GM18907 (cell line): Measurements from ENCODE around the gene SLC6A8.
A peak's percentile ranks its signal among the peaks of the same experiment; 100 is the strongest.

Source experiments
- ATAC-seq: cut with Tn5 transposase; IDR thresholded peaks from one replicate; pipeline ENCODE4 v1.9.1; 2021; ENCODE audit warnings: mild to moderate bottlenecking, moderate library complexity; ENCODE audit not compliant: unreplicated experiment

Gene SLC6A8

DNA sequence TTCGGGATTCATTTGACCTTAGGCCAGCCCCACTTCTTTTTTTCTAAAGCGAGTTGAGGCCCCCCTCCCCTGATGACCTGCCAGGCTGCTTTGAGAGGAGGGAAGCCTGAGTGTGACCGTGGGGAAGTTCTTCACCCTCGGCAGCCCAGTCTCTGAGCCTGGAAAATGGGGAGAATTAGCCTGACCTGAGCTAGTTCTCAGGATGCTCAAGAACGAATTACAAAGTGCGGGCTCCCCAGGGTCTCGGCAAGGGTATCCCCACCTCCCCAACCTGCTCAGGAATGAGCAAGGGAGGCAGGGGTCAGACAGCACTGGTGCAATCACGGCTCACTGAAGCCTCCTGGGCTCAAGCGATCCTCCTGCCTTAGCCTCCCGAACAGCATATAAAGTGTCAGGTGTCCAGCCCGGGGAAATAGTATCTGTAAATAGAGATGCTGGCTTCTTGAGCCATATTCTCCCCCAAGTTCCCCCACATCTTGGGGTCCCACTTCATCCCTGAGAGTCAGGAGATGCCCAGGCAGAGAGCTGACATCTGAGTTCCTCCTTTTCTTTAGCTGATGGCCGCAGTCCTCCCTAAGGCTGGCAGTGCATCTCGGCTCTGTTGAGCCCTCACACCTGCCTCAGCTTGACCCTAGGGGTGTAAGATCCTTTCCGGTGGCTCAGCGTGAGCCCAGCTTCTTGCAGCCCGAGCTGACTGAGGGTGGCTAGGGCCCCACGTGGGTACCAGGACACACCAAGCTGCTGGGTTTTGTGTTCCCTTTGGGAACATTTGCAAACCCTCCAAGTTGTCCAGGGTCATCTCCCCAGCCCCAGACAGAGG, 39.2 kb upstream of the SLC6A8 start:
- ATAC-seq, result no peak

DNA sequence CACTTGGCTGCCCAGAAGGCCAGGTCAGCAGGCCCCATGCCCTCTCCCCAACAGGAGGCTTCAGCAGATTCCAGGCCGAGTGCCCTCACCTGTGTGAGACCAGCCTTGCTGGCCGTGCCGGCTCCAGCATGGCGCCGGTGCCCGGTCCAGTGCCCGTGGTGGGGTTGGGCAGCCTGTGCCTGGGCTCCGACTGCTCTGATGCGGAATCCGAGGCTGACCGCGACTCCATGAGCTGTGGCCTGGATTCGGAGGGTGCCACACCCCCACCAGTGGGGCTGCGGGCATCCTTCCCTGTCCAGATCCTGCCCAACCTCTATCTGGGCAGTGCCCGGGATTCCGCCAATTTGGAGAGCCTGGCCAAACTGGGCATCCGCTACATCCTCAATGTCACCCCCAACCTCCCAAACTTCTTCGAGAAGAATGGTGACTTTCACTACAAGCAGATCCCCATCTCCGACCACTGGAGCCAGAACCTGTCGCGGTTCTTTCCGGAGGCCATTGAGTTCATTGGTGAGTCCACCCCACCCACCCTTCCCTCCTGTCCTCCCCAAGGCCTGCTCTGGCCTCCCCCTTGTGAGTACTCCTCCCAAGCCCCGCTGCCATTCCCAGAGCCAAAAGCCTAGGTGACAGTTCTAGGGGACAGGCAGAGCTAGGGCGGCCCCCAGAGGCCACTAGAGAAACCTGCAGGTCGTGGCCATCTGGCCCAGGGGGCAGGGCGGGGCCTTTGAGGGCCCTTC, 38.4 kb upstream of the SLC6A8 start:
- peak; percentile 49 for ATAC-seq

DNA sequence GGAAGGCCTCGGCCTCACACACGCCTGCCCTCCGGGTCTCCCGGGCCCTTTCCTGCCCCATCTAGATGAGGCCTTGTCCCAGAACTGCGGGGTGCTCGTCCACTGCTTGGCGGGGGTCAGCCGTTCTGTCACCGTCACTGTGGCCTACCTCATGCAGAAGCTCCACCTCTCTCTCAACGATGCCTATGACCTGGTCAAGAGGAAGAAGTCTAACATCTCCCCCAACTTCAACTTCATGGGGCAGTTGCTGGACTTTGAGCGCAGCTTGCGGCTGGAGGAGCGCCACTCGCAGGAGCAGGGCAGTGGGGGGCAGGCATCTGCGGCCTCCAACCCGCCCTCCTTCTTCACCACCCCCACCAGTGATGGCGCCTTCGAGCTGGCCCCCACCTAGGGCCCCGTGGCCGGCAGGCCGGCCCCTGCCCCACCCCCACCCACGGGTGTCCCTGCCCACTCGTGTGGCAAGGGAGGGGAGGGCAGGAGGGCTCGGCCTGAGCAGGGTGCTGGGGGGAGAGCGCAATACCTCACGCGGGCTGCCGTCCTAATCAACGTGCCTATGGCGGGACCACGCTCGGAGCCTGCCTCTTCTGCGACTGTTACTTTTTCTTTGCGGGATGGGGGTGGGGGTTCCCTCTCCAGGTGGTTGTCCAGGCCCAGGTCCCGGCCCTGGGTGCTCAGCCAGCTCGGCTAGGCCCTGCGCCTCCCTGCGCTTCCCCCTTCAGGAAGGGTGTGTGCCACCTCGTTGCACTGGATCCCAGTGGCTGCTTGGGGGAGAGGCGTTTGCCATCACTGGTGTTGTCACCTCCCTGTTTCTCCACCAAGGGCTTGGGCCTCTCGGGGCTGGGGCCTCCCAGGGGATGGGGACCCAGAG, 37.6 kb upstream of the SLC6A8 start:
- no peak for ATAC-seq

DNA sequence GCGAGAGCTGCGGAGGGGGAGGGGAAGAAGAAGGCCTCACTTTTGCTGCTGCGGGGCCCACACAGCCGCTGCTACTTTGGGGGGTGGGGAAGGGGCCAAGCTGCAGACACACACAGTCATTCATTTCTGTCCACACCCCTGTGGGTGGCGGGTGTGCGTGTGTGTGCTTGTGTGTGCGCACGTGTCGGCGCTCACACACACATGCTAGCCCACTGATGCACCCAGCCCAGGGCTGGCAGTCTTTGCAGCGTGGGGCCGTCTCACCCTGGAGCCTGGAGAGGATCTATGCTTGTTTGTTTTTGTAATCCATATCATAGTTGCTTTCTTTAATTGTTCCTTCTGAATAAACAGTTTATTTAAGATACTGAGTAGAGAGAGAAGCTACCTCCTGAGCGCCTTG, 36.8 kb upstream of the SLC6A8 start:
- no peak for ATAC-seq

DNA sequence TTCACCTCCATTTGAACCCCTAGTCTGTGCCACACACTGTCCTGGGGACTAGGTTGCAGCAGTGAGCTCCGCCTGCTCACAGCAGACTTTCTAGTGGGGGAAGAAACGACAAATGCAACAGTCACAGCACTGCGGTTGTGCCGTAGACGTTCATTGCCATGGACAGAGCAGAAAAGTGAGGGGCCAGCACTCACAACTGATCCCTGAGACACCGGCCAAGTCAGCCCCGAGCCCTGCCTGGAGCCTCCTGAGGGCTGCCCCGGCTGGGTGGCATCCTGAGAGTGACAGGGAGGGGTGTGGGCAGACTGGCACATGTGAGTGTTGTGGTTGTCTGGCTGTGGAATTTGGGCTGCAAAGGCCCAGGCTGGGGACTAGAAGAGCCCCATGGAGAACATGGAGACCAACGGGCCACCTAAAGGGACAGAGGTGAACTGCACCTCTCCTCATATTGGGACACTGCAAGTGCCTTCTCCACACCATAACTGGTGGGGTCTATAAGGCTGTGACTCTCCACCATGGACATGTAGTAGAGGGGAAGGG, 36.1 kb upstream of the SLC6A8 start:
- peak; percentile 53 for ATAC-seq

DNA sequence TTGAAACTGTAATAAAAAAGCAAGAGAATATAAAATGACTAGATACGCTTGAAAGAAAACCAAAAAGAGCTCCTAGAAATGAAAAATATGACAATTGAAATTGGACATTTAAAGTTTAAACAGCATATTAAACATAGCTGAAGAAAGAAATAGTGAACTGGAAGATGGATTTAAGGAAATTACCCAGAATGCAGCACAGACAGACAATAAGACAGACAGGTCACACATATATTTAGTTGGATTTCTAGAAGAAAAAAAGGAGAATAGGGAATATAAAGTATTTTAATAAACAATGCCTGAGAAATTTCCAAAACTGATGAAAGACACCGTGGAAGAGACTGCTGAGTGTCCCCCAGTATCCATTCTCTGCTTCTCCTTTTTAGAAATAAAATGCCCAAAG, 34.2 kb upstream of the SLC6A8 start:
- ATAC-seq, result no peak

DNA sequence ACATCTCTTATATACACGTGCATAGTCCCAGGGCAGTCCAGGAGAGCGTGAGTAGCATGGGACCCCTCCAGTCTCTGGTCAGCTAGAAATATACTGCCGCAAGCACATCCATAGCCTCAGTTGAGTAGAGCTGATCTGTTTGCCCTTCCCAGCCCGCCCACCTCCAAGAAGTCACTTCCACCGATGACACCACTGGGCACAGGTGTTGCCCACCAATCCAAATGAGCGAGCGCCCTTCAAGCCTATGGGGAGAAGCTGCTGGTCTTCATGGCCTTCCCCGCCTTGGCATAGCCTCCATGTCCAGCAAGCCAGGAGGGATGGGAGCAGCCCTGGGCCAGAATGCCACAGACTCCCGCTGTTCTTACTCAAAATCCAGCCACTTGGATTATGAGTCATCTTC, 30.6 kb upstream of the SLC6A8 start:
- ATAC-seq, result no peak

DNA sequence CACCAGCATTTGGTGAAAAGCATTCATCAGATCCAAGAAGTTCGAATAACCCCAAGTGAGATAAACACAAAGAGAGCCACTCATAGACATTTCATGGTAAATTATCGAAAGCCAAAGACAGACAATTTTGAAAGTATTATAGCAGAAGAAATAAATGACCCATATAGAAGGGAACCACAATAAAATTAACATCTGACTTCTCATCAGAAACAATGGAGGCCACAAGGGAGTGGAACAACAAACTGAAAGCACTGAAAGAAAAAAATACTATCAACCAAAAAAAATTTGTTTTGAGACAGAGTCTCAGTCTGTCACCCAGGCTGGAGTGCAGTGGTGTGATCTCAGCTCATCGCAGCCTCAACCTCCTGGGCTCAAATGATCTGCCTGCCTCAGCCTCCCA, 28.5 kb upstream of the SLC6A8 start:
- ATAC-seq, result no peak

DNA sequence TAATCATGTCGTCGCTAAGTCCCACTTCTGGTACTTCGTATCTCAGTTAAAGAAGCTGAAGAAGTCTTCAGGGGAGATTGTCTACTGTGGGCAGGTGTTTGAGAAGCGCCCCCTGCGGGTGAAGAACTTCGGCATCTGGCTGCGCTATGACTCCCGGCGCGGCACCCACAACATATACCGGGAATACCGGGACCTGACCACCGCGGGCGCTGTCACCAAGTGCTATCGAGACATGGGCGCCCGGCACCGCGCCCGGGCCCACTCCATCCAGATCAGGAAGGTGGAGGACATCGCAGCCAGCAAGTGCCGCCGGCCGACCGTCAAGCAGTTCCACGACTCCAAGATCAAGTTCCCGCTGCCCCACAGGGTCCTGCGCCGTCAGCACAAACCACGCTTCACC, 25.5 kb upstream of the SLC6A8 start:
- no peak for ATAC-seq

DNA sequence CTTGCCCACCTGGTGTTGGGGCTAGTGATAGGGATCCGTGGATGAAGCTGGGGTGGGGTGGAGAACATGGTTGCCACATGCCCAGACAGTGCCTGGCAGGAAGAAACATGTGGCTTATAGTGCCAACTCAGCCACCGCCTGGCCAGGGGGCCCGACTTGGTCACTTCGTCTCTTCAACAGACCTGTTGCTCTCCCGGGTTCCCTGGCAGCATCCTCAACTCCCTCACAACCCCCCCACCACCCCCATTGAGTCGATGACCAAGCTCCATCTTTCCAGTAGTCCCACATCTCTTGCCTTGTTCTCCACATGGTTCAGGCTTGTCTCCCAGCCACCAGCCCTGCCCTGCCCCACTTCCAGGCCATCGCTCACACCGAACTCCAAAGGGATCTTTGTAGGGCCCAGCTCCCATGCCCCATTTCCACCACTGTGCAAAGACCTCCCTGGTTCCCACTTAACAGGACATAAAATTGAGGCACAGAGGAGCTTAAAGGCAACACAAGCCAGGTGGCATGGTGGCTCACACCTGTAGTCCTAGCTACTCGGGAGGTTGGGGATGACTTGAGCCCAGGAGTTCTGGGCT, 21.9 kb upstream of the SLC6A8 start:
- ATAC-seq, result no peak

DNA sequence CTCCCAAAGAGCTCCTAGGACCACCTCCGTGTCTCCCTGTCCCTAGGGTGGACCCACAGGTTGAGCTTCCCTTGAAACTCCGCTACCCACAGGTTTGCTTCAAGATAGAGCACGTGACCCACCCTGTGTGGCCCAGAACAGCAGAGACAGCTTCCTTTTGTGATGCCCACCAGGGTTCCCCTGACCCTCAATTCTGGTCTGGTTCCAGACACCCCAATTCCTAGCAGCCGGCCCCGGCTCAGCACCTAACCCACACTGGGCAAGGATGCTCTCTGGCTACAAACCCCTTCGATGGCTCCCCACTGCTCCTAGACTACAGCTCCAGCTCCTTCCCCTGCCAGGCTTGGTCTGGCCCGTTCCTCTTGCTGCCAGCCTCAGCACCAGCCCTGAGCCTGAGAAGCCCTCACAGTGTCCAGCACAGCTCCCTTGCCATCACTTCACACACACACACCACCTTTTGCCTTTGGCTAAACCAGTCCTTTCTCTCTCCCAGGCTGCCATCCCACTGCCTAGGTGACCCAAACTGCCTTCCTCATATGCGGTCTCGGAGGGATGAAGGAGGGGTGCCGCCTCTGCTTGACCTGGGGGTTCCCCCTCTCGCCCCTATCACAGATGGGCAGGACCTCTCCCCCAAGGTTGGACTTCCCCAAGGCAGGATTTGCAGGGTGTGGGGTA, 20.3 kb upstream of the SLC6A8 start:
- ATAC-seq, result no peak

DNA sequence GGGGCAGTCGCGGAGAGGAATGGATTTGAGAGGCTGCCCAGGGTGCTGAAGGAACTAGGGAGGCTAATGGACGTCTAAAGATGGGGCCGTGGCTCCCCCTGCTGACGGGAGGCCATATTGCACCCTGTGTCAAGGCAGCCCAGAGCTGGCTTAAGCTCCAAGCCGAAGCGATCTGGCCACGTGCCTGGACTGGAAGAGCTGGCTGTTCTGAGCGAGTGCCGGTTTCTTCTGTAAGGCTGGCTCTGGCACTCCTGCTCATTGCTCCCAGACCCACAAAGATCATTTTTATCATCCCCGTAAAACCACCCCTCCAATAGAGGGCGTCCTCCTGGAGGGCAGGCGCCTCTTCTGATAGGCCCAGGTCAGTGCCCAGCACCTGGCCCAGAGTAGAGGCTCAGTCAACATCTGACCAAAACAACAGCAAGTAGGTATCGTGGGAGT, 19.8 kb upstream of the SLC6A8 start:
- peak; percentile 59 for ATAC-seq

DNA sequence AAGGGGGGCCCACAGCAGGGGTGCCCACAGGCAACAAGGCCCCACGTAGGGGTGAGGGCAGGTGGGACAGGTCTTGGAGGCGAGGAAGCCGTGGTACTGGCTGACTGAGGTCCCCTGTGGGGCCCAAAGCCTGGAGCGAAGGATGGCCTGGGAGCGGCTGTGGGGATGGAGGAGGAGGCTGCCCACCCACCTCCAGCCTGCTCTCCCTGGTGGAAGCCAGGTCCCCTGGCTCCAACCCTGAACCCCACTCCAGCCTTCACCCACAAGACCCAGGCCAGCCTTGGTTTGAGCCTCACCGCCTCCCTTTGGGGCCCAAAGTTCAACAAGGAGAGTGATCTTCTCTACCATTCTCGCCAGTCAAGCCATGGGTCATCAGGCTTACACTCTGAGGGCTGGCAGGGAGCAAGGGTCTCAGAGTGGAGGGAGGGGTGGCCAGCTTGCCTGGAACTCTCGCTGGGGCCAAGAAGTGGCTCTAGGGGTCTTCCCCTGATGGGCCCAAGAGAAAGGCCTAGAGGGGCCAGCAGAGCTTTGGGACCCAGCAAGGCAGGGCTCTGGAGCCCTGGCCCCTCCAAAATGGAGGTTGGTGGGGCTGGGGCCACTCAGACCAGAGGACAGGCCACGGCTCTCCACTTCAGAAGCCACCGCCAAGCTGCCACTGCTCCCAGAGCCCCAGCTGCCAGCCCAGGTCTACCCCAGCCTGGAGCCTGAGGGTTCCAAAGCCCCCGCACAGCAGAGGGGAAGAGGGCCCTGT, 19.1 kb upstream of the SLC6A8 start:
- ATAC-seq, result no peak

DNA sequence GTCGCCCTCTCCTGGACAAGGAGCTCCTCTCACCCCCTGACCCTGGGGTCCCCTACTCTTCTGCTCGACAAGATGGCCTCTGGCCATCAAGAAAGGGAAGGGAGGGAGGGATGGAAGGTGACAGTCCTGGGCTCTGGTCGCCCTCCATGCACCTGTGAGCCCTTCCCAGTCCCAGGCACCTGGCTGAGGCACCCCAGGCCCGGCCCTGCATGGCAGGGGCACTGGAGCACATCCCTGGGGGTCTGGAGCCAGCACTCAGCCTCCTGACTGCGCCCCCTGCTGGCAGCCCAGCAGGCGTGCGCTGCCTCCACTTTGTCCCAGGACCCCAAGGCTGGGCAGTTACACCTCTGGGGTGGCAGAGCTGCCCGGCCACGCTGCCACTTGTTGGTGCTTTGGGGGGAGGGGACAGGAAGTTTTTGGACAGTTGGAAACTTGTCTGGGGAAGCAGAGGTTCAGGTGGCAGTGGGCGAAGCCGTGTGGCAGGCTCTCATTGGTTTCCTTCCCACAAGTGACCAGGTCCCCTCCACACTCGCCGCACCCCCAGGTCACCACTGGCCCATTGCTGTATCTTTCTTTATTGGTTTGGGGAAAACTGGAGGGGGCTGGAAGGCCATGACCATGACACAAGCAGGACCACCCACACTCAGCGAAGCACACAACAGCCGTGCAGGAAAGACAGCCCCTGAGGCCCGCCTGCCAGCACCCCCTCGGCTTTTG, 18.4 kb upstream of the SLC6A8 start:
- ATAC-seq, result no peak

DNA sequence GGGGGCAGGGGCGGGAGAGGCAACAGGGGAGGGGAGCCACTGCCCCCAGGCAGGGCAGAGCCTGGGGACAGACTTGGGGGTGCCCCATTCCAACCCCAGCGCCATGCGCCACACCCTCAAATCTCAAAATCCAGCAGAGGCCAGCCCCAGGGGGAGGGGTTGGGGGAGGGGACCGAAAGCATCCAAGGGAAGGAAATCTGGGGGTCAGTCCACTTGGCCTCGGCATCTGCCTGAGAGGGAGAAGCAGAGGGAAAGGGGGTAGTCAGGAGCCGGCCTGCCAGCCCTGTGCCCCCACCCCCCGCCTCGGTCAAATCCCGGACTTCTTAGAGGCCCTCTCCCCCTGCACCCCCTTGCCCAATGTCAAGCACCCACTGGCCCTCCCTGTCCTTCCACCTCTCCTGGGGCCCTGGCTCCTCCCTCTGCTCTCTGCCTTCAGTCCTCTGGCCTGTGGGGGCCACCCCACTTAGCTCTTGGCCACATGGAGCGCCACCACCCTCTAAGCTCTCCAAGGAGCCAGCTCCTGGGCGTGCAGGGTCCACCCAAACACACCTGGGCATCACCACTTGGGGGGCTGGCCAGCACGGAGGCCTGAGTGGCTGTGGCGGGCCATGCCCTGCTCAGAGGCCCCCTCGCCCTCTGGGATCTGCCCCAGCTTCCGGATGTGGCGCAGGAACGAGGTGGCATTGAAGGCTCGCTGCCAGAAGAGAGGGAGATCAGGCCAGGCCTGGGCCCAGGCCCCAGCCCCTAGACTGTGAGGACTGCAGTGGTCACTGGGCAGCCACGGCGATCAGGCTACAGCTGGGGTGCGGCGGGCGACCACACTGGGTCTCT, 17.6 kb upstream of the SLC6A8 start:
- ATAC-seq, result no peak

DNA sequence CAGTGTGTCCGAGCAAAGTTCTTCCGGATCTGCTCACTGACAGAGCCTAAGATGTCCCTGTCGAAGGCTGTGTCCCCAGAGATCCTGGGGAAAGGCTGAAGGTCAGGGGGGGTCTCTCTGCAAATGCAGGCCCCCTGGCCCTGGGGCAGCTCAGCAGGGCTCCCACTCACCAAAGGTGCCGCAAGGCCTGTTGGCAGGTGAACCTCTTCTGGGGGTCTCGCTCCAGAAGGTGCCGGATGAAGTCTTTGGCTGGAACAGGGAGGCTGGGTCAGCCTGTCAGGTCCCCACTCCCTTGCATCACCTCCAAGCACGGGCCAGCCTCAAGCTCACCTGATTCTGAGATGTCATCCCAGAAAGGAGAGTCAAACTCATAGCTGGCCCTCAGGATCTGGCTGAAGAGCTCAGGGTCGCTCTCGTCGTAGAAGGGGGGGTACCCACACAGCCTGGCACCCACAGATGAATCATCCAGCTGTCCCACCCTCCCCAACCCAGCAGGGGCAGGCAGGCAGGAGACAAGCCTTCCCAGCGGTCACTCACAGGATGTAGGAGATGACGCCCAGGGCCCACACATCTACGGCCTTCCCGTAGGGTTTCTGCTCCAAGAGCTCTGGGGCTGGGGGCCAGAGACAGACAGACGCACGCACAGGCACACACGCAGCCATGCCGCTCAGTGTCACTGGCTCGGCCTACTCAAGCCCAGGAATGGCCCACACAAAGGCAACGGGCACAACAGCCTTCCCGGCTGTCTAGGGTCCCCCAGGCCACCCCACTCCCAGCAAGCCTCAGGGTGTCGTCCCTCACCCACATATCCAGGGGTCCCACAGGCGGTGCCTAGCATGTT, 16.8 kb upstream of the SLC6A8 start:
- ATAC-seq, result no peak
